Fibroblast of pulmonary artery (primary cell): ENCODE results near the gene PILRB.

Source experiments
- DNase-seq: peaks from one replicate; pipeline ENCODE4 v3.0.0-alpha.2; 2010; ENCODE audit warnings: low read depth
- H3K4me3 ChIP-seq: replicated peaks from 2 replicates; pipeline ENCODE4 v1.5.1; 2011; ENCODE audit warnings: low read depth, mild to moderate bottlenecking, control low read depth, low read length, moderate library complexity
- TF ChIP-seq, protein P1 (sequence below): IDR thresholded peaks from 2 replicates; pipeline ENCODE4 v1.5.1; 2011; ENCODE audit warnings: mild to moderate bottlenecking, control low read depth, low read length, inconsistent platforms; ENCODE audit errors: missing control alignments

Gene PILRB

DNA sequence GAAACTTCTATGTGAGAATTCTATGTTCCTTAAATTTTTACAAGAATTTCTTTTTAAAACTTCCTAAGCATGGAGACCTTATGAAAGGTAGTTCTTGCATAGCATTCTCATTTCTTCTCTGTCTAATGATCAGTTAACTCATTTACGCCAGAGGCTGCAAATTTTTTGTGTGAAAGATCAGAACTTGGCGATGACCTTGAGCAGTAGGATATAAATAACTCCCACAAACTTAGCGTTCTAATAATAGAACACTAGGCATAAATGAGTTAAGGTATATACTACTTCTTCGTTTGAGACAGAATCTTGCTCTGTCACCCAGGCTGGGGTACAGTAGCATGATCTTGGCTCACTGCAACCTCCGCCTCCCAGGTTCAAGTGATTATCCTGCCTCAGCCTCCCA, 29.0 kb downstream of the PILRB start:
- no peak for DNase-seq
- TF ChIP-seq, protein P1, sequence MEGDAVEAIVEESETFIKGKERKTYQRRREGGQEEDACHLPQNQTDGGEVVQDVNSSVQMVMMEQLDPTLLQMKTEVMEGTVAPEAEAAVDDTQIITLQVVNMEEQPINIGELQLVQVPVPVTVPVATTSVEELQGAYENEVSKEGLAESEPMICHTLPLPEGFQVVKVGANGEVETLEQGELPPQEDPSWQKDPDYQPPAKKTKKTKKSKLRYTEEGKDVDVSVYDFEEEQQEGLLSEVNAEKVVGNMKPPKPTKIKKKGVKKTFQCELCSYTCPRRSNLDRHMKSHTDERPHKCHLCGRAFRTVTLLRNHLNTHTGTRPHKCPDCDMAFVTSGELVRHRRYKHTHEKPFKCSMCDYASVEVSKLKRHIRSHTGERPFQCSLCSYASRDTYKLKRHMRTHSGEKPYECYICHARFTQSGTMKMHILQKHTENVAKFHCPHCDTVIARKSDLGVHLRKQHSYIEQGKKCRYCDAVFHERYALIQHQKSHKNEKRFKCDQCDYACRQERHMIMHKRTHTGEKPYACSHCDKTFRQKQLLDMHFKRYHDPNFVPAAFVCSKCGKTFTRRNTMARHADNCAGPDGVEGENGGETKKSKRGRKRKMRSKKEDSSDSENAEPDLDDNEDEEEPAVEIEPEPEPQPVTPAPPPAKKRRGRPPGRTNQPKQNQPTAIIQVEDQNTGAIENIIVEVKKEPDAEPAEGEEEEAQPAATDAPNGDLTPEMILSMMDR, result no peak
- no peak overlapping the region for H3K4me3 ChIP-seq

DNA sequence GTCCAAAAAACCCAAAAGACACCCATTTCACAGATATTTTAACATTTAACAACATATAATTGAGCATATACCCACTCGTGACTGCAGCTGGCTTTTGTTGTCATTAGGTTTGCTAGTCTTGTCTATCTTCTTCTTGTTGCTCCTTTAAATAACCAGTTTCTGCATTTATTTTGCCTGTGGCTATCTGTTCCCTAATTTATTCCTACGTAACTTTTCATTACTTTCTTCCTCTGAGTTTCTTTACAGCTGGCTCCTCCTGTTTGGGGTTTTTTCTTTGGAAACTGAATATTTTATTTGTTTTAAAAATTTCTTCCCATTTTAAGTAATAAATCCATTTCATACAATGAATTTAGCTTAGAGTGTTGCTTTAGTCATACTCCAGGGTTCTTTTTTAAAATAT, 29.8 kb downstream of the PILRB start:
- H3K4me3 ChIP-seq, result no peak overlapping the region
- DNase-seq, result no peak
- TF ChIP-seq, protein P1, result no peak

DNA sequence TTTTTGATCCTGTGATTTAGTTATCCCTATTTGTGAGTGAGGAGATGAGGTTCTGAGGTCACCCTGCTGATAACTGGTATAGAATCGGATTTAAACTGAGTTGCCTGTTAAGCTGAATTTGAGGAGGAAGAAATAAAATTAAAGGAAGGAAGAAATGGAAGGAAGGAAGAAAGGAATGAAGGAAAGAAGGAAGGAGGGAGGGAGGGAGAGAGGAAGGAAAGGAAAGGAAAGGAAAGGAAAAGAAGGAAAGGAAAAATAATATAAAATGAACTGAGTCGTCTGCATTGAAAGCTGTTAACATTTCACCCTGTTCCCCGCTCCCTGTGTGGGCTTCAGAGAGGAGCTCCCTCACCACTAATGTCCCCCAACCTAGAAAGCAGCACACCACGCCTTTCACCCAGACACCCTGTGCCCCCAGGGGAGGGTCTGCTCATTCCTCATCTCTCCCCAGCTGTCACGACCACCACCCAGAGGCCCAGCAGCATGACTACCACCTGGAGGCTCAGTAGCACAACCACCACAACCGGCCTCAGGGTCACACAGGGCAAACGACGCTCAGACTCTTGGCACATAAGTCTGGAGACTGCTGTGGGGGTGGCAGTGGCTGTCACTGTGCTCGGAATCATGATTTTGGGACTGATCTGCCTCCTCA, 31.6 kb downstream of the PILRB start:
- TF ChIP-seq, protein P1, result no peak
- DNase-seq, result no peak
- no peak overlapping the region for H3K4me3 ChIP-seq

DNA sequence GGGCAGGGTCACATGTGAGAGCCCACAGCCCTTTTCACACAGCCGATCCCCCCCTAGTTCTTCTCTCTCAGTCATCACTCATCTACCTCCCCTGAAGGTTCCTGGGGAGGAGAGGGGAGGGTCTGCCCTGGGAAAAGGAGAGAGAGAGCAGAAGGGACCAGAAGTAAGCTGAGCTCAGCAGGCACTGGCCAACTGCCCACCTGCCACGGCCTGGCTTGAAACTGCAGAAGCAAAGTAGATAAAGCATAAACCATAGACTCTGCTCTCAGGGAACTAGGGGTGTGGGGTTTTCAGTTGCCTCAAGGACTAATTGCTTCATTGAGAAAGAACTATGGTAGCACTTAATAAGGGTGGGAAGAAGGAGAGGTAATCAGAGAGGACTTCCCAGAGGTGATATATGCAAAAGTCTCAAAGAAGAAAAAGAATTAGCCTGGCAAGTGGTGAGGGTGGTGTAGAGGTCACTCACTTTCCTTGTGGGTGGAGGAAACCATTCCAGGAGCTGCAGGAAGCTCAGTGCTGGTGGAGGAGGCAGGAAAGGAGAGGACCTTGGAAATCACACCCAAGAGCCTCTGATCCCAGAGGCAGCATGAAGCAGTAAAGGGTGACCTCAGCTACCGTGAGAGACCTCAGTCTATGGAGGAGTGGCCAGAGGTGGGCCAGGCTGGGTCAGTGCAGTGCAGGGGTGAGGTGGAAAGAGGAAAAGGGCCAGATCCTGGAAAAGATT, 32.5 kb downstream of the PILRB start:
- TF ChIP-seq, protein P1, result no peak

DNA sequence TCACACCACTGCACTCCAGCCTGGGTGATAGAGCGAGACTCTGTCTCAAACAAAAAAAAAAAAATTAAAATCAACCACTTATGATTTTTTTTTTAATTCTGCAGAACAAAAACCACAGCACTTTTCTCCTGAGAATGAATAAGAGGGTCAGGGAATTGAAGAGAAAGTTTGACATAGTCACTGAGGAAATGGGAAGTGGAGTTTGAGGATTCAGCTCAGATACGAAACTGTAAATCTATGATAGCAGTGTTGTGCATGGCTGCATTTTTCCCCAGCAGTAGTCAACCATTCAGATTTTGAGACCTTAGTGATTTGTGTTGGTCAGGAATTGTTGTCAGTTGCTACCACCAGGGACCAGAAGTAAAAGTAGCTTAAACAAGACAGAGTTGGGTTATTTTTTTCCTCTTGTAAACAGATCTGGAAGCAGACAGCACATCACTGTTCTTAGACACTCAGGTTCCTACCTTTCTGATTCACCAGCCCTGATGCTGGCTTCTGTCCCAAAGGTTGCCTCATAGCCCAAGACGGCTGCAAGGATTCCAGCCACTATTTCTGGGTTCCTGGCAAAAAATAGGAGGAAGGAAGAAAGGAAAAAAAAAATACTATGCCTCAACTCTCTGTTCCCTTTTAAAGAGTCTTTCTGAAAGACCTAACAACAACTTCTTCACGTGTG, 35.5 kb downstream of the PILRB start:
- TF ChIP-seq, protein P1, result no peak
- DNase-seq, result no peak

More for the DNA sequence above, 32.5 kb downstream of the PILRB start:
- H3K4me3 ChIP-seq, result no peak overlapping the region
- DNase-seq, result no peak

DNA sequence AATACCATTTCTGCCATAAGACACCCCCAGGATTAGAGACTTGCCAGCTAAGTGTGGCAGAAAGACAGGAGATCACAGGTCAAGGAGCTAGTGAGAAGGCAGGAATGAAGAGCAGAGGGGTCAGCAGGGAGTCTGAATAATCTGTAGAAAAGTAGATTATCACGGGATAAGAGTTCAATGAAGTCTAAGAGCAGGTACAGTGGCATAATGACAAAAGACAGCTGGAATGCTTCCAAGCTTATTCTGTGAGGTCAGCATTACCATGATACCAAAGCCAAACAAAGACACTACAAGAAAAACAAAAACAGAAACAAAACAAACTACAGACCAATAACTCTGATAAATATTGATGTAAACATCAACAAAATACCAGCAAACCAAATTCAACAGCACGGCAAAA, 36.2 kb downstream of the PILRB start:
- TF ChIP-seq, protein P1, result no peak
- H3K4me3 ChIP-seq, result no peak overlapping the region
- DNase-seq, result no peak

More for the DNA sequence above, 35.5 kb downstream of the PILRB start:
- no peak overlapping the region for H3K4me3 ChIP-seq
